ENCODE measurements around the gene TRPV2. TPM values are rescaled to one million over a fixed set of nuclear protein-coding genes. Genes with fewer than 3 reads are reported as not detected.

The TRPV2 gene
- total and polyA plus RNA-seq, 9 donors, result 8.7 to 40.4 (median 13.0) TPM

DNA sequence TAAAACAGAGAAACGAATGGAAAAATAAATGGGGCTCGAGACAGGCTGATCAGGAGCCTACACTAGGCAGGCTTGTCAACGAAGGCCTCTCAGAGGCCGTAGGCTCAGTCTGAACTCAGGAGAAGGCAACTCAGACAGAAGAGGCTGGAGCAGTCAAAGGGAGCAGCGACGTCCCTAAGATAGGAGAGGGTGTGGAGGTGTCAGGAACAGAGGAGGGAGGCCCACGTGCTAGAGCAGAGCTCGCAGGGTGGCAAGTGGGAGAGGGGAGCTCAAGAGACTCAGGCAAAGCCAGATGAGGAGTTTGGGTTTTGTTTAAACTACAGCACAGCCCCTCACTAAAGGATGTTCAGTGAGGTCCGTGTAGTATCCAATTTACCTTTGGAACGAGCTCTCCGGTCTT is 43.9 kb downstream of the TRPV2 start:
- no peaks in the 10 kb centered on the region for H3K36me3 ChIP-seq
- intact Hi-C loops (cut with DNase I), result no loop called here

DNA sequence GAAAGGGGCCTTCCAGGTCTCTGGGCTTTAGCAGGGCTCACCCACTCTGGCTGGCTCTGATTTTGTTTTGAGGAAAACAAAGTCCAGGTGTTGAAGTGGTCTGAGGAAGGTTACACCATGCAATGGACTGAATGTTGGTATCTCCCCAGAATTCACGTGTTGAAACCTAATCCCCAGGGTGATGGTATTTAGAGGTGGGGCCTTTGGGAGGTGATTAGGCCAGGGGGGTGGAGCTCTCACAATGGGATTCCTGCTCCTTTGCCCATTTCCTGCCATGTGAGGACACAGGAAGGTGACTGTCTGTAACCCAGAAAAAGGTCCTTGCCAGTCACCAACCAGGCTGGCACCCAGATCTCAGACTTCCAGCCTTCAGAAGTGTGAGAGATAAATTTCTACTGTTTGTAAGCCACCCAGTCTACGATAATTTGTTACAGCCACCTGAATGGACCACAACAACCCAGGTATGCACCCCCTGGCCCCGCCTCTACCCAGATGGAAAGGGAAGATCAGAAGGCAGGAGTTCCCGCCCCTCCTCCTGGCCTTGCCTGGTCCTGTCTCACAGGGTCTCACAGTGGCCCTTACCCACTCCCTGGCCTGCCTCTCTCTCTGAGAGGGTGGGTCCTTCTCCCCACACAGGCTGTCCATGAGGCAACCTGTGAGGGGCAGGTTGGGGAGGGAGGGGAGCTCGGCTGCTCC is 44.6 kb downstream of the TRPV2 start:
- no peaks in the 10 kb centered on the region for H3K4me1 ChIP-seq (ENCODE audit: insufficient read depth)
- no peak for TF ChIP-seq EP300 (IDR thresholded peaks at IDR 0.05)
- WGBS, 3 donors, result 83 to 86% (median 84%) methylated on average over 5 of the region's 5 CpGs
- H3K36me3 ChIP-seq, result no peaks in the 10 kb centered on the region
- no peak overlapping the region for H3K4me3 ChIP-seq
- intact Hi-C loops (cut with DNase I), result no loop called here
- no peak overlapping the region for H3K27ac ChIP-seq
- no peak for DNase-seq
- no peaks in the 10 kb centered on the region for H3K9me3 ChIP-seq
- no peaks in the 10 kb centered on the region for H3K27me3 ChIP-seq

More for the DNA sequence above, 43.9 kb downstream of the TRPV2 start:
- TF ChIP-seq, protein P1, sequence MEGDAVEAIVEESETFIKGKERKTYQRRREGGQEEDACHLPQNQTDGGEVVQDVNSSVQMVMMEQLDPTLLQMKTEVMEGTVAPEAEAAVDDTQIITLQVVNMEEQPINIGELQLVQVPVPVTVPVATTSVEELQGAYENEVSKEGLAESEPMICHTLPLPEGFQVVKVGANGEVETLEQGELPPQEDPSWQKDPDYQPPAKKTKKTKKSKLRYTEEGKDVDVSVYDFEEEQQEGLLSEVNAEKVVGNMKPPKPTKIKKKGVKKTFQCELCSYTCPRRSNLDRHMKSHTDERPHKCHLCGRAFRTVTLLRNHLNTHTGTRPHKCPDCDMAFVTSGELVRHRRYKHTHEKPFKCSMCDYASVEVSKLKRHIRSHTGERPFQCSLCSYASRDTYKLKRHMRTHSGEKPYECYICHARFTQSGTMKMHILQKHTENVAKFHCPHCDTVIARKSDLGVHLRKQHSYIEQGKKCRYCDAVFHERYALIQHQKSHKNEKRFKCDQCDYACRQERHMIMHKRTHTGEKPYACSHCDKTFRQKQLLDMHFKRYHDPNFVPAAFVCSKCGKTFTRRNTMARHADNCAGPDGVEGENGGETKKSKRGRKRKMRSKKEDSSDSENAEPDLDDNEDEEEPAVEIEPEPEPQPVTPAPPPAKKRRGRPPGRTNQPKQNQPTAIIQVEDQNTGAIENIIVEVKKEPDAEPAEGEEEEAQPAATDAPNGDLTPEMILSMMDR (IDR thresholded peaks at IDR 0.05), result no peak
- no peak for TF ChIP-seq POLR2A (IDR thresholded peaks at IDR 0.05)
- no peak for TF ChIP-seq EP300 (IDR thresholded peaks at IDR 0.05)
- H3K4me1 ChIP-seq (ENCODE audit: insufficient read depth), result no peaks in the 10 kb centered on the region
- no peaks in the 10 kb centered on the region for H3K9me3 ChIP-seq
- H3K27ac ChIP-seq, result no peak overlapping the region
- no peak for DNase-seq
- H3K27me3 ChIP-seq, result no peaks in the 10 kb centered on the region
- H3K4me3 ChIP-seq, result no peak overlapping the region
- WGBS, 3 donors, result 75 to 82% (median 77%) methylated on average over 11 of the region's 11 CpGs

DNA sequence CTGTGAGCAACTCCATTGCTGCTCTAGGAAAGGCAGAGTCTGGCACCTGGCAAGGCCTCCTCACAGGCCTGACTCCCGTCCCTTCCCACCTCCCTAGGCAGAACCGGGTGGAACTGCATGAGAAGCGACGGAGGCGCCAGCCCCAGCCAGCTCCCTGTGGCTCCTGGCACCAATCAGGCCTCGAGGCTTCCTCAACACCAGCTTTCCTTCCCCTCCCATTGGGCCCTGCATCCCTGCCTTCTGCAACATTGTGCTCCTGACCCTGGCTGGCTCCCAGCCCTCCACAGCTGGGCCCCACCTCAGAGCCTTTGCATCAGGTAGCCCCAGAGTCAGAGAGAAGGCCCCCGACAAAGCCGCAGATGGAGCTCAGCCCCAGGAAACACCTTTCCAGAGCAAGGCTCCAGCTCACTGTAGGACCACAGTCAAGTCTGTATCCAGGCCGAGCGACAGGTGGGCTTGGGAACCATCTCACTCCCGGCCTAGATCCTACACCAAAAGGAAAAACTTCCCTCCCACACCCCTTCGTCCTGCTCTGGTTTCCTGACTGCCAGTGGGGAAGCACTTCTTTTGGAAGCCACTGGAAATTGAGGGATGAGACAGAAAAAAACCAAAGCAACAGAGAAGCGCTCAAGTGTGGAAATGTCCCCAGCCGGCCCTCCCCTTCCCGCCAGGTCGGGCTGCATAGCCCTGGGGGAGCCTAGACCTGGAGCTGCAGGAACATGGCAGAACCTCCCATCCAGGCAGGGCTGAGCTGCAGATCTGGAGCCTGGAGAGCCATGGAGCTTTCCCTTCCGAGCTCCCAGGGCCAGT is 45.6 kb downstream of the TRPV2 start:
- WGBS, 3 donors, result 88 to 93% (median 90%) methylated on average over 17 of the region's 17 CpGs
- DNase-seq, result no peak
- no peak overlapping the region for H3K4me3 ChIP-seq
- no peak overlapping the region for H3K27ac ChIP-seq
- TF ChIP-seq EP300 (IDR thresholded peaks at IDR 0.05), result no peak
- intact Hi-C loops (cut with DNase I), result no loop called here
- no peaks in the 10 kb centered on the region for H3K27me3 ChIP-seq
- H3K36me3 ChIP-seq, result no peaks in the 10 kb centered on the region
- H3K9me3 ChIP-seq, result no peaks in the 10 kb centered on the region
- H3K4me1 ChIP-seq (ENCODE audit: insufficient read depth), result no peaks in the 10 kb centered on the region

DNA sequence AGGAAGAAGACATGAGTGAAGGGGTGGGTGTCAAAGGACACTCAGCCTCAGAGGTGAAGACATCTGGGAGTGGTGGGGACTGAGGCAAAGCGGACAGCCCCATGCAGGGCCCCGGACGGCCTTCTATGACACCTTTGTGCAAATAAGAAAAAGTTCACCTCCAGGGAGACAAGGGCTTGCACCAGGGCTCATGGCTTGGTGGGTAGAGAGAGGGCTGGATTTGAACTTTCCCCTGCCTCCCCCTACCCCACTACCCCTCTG is 46.2 kb downstream of the TRPV2 start:
- H3K36me3 ChIP-seq, result no peaks in the 10 kb centered on the region
- 95 to 100% (median 97%) methylated on average over 3 of the region's 3 CpGs for WGBS, 3 donors
- intact Hi-C loops (cut with DNase I), result no loop called here

DNA sequence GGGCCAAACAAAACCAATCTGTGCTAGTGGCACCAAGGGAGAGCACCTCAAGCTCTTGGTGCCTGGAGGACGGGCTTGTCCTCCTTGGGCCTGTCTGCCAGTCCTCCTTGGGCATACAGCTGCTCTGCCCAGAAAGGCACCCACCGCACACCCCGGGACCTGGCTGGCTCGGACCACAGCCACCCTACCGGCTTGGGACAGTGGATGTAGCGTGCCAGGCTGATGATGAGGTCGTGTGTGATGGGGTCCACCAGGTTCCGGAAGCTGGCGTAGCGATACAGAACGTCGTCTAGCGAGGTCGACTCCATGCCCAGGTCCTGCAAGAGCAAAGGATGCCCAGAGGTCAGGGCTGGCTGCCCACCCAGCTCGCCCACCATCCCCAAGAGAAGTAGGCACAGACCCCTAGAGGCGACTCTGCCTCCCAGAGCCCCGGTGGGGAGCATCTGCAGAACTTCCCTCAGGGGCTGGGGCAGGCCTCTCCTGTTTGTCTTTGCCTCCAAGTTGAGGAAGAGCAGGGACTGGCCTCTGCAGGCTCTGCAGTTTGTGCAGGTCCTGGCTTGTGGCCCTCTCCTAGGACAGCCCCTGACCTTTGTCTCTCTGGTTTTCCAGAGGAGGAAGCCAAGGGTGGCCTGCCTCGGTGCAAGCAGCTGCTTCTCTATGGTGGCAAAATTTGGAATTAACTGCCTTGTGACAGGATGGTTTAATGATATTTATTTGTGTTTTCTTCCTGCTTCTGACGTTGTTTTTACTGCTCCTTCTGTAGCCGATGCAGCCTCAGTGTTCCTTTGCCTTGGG is 46.9 kb downstream of the TRPV2 start:
- WGBS, 3 donors, result 85 to 89% (median 86%) methylated on average over 18 to 20 of the region's 20 CpGs
- TF ChIP-seq POLR2A (IDR thresholded peaks at IDR 0.05), result no peak
- TF ChIP-seq EP300 (IDR thresholded peaks at IDR 0.05), result no peak
- TF ChIP-seq, protein P1 (IDR thresholded peaks at IDR 0.05), result no peak
- no peaks in the 10 kb centered on the region for H3K27me3 ChIP-seq
- no peak overlapping the region for H3K4me3 ChIP-seq
- H3K4me1 ChIP-seq (ENCODE audit: insufficient read depth), result no peaks in the 10 kb centered on the region
- DNase-seq, result no peak
- intact Hi-C loops (cut with DNase I), result no loop called here
- H3K9me3 ChIP-seq, result no peaks in the 10 kb centered on the region
- H3K36me3 ChIP-seq, result no peaks in the 10 kb centered on the region
- no peak overlapping the region for H3K27ac ChIP-seq

More for the DNA sequence above, 46.2 kb downstream of the TRPV2 start:
- H3K4me1 ChIP-seq (ENCODE audit: insufficient read depth), result no peaks in the 10 kb centered on the region
- H3K27ac ChIP-seq, result no peak overlapping the region
- TF ChIP-seq EP300 (IDR thresholded peaks at IDR 0.05) (no peak), POLR2A (IDR thresholded peaks at IDR 0.05) (no peak)
- TF ChIP-seq, protein P1 (IDR thresholded peaks at IDR 0.05), result no peak
- no peak overlapping the region for H3K4me3 ChIP-seq
- DNase-seq, result no peak
- no peaks in the 10 kb centered on the region for H3K27me3 ChIP-seq
- H3K9me3 ChIP-seq, result no peaks in the 10 kb centered on the region
